ENCODE measurements around the gene PFN3.

DNA sequence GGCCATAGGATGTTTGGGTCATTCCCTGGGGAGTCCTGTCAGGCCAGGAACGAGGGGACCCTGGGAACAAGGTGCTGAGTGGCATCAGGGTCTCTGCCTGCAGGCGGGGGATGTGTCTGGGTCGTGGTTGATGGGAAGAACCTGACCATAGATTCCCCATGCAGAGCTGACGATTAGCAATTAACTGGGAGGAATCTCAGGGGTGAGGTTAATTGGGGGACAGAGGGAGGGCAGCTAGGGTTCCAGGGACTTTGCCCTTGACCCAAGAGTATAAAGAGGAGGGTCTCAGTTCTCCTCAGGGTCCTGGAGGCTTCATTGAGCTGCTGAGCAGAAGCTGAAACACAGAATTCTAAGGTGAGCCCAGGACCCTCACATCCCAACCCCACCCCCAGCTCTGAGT is 16.3 kb downstream of the PFN3 start, which contains the start of gene SLC34A1:
- TF ChIP-seq ZFP30 (CRISPR knock-in tag; IDR thresholded peaks at IDR 0.05) (no peak), ARNTL (CRISPR knock-in tag; IDR thresholded peaks at IDR 0.05; ENCODE audit: borderline replicate concordance, low read depth) (no peak), ZNF8 (CRISPR knock-in tag; IDR thresholded peaks at IDR 0.05) (no peak), ZNF565 (CRISPR knock-in tag; conservative IDR thresholded peaks at IDR 0.05; ENCODE audit: low read depth) (no peak), ZC3H10 (CRISPR knock-in tag; IDR thresholded peaks at IDR 0.05) (no peak), SNAI2 (CRISPR knock-in tag; IDR thresholded peaks at IDR 0.05) (no peak)
- TF ChIP-seq, protein P1, sequence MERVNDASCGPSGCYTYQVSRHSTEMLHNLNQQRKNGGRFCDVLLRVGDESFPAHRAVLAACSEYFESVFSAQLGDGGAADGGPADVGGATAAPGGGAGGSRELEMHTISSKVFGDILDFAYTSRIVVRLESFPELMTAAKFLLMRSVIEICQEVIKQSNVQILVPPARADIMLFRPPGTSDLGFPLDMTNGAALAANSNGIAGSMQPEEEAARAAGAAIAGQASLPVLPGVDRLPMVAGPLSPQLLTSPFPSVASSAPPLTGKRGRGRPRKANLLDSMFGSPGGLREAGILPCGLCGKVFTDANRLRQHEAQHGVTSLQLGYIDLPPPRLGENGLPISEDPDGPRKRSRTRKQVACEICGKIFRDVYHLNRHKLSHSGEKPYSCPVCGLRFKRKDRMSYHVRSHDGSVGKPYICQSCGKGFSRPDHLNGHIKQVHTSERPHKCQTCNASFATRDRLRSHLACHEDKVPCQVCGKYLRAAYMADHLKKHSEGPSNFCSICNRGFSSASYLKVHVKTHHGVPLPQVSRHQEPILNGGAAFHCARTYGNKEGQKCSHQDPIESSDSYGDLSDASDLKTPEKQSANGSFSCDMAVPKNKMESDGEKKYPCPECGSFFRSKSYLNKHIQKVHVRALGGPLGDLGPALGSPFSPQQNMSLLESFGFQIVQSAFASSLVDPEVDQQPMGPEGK (CRISPR knock-in tag; IDR thresholded peaks at IDR 0.05; ENCODE audit: borderline replicate concordance): no peak
- TF ChIP-seq, protein P2, sequence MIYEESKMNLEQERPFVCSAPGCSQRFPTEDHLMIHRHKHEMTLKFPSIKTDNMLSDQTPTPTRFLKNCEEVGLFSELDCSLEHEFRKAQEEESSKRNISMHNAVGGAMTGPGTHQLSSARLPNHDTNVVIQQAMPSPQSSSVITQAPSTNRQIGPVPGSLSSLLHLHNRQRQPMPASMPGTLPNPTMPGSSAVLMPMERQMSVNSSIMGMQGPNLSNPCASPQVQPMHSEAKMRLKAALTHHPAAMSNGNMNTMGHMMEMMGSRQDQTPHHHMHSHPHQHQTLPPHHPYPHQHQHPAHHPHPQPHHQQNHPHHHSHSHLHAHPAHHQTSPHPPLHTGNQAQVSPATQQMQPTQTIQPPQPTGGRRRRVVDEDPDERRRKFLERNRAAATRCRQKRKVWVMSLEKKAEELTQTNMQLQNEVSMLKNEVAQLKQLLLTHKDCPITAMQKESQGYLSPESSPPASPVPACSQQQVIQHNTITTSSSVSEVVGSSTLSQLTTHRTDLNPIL (CRISPR knock-in tag; IDR thresholded peaks at IDR 0.05; ENCODE audit: low read depth): no peak

Data from SK-N-SH treated with all-trans-retinoic acid at 6 μM for 48 hours (cell line).